ENCODE measurements around the gene NWD2.

The NWD2 gene

DNA sequence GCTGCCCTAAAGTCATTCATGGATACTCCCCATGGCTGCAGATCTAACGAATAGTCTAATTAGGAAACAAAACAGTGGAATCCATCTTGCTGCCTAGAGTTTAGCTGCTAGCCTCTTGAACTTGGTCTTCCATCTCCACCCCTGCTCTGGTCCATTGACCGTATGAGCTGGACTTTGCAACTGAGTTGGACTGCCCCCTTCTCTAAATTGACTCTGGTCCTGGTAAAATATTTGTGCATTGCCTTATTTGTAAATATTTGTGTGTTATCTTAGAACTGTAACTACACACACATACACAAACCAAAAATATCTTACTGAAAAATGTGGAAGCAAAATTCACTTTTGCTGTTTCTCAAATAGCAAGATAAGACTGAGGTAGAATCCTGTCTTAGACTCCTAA lies 181.3 kb downstream of the NWD2 start:
- H3K4me1 ChIP-seq (ENCODE audit: control insufficient read depth, insufficient read depth, low read length), result no peaks in the 10 kb centered on the region
- no peaks in the 10 kb centered on the region for H3K36me3 ChIP-seq (ENCODE audit: control insufficient read depth in 2 of 2, insufficient read depth in 2 of 2, low read length in 2 of 2)
- H3K27ac ChIP-seq (ENCODE audit: low read length), result no peak overlapping the region
- no peak overlapping the region for H3K9ac ChIP-seq (ENCODE audit: low read length in 2 of 2)
- no peaks in the 10 kb centered on the region for H3K9me3 ChIP-seq (ENCODE audit: control insufficient read depth in 2 of 2, low read length in 2 of 2)
- no peaks in the 10 kb centered on the region for H3K27me3 ChIP-seq (ENCODE audit: control insufficient read depth in 1 of 2, insufficient read depth in 2 of 2, low read length in 2 of 2)
- no peak overlapping the region for H3K4me3 ChIP-seq (ENCODE audit: low read length in 2 of 2)

DNA sequence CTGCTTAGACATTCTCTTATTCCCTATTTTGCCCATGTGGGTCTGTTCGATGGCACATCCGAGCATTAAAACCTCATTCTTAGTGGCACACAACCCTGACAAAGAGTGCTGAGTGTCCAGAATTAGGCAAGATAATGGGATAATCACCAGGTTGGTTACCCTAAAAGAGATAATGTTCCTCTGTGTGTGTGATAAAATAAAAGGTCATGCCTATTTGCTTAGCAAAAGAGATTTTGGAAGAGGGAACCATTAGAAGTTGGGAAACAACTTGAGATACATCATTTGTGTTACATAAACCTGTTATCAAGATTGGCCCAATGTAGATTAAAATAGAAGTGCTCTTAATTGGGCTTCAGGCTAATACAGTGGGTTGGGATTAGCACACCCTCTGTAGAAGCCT lies 182.7 kb downstream of the NWD2 start:
- no peaks in the 10 kb centered on the region for H3K27me3 ChIP-seq (ENCODE audit: control insufficient read depth in 1 of 2, insufficient read depth in 2 of 2, low read length in 2 of 2)
- no peaks in the 10 kb centered on the region for H3K4me1 ChIP-seq (ENCODE audit: control insufficient read depth, insufficient read depth, low read length)
- H3K4me3 ChIP-seq (ENCODE audit: low read length in 2 of 2), result no peak overlapping the region
- no peak overlapping the region for H3K27ac ChIP-seq (ENCODE audit: low read length)
- H3K36me3 ChIP-seq (ENCODE audit: control insufficient read depth in 2 of 2, insufficient read depth in 2 of 2, low read length in 2 of 2), result no peaks in the 10 kb centered on the region
- no peak overlapping the region for H3K9ac ChIP-seq (ENCODE audit: low read length in 2 of 2)
- no peaks in the 10 kb centered on the region for H3K9me3 ChIP-seq (ENCODE audit: control insufficient read depth in 2 of 2, low read length in 2 of 2)

DNA sequence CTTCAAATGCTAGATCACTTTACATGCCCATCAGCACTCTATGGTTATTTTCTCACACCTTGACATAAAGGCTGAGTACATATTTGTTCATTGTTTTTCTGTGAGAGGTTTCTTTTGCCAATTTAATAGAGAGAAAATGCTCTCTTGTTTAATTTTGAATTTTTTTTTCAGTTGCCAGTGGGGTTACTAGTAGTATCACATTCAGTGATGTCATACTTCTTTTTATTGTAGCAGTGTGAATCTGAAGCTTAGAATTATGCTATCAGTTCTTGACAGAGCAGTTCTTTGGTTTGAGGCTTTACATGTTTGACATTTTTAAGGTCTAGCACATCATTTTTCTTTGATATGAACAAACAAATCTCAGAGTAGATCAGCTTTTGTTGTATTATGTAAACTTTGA lies 185.4 kb downstream of the NWD2 start:
- Histone ChIP-seq H3K27ac (ENCODE audit: low read length) (no peak overlapping the region), H3K9ac (ENCODE audit: low read length in 2 of 2) (no peak overlapping the region), H3K36me3 (ENCODE audit: control insufficient read depth in 2 of 2, insufficient read depth in 2 of 2, low read length in 2 of 2) (no peaks in the 10 kb centered on the region), H3K4me1 (ENCODE audit: control insufficient read depth, insufficient read depth, low read length) (no peaks in the 10 kb centered on the region), H3K4me3 (ENCODE audit: low read length in 2 of 2) (no peak overlapping the region), H3K27me3 (ENCODE audit: control insufficient read depth in 1 of 2, insufficient read depth in 2 of 2, low read length in 2 of 2) (no peaks in the 10 kb centered on the region), H3K9me3 (ENCODE audit: control insufficient read depth in 2 of 2, low read length in 2 of 2) (no peaks in the 10 kb centered on the region)

DNA sequence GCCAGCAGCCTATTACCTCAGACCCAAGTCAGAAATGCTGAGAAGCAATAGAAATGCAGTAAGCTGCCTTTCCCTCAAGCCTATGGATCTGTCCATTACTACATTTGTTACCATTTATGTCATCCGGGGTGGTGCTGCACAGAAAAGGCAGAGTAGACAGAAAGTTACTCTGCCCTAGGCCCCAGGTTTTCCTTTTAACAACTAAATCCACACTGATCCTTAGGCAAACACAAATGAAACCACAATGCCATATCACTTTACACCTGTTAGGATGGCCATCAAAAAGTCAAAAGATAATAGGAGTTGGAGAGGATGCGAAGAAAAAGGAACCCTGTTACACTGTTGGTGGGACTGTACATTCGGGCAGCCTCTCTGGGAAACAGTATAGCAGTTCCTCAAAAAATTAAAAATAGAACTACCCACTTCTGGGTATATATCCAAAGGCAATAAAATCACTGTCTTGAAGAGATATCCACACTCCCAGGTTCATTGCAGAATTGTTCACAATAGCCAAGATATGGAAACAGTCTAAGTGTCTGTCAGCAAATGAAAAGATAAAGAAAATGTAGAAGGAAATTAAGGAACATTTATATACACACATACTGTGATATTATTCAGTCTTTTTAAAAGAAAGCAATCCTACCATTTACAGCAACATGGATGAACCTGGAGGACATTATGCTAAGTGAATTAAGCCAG lies 186.3 kb downstream of the NWD2 start:
- H3K9me3 ChIP-seq (ENCODE audit: control insufficient read depth in 2 of 2, low read length in 2 of 2), result no peaks in the 10 kb centered on the region
- H3K4me3 ChIP-seq (ENCODE audit: low read length in 2 of 2), result no peak overlapping the region
- no peak overlapping the region for H3K27ac ChIP-seq (ENCODE audit: low read length)
- no peaks in the 10 kb centered on the region for H3K27me3 ChIP-seq (ENCODE audit: control insufficient read depth in 1 of 2, insufficient read depth in 2 of 2, low read length in 2 of 2)
- H3K4me1 ChIP-seq (ENCODE audit: control insufficient read depth, insufficient read depth, low read length), result no peaks in the 10 kb centered on the region
- no peak overlapping the region for H3K9ac ChIP-seq (ENCODE audit: low read length in 2 of 2)
- H3K36me3 ChIP-seq (ENCODE audit: control insufficient read depth in 2 of 2, insufficient read depth in 2 of 2, low read length in 2 of 2), result no peaks in the 10 kb centered on the region

DNA sequence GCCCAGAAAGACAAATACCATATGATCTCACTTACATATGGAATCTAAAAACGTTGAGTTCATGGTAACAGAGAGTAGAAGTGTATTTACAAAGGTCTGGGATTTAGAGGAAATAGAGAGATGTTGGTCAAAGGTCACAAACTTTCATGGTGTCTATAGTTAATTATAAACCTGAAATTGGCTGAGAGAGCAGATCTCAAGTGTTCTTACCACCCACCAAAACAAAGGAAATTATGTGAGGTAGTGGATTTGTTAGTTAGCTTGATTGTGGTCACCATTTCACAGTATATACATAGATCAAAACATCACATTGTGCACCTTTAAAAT lies 186.8 kb downstream of the NWD2 start:
- Histone ChIP-seq H3K27ac (ENCODE audit: low read length) (no peak overlapping the region), H3K27me3 (ENCODE audit: control insufficient read depth in 1 of 2, insufficient read depth in 2 of 2, low read length in 2 of 2) (no peaks in the 10 kb centered on the region), H3K9ac (ENCODE audit: low read length in 2 of 2) (no peak overlapping the region), H3K4me1 (ENCODE audit: control insufficient read depth, insufficient read depth, low read length) (no peaks in the 10 kb centered on the region), H3K4me3 (ENCODE audit: low read length in 2 of 2) (no peak overlapping the region), H3K9me3 (ENCODE audit: control insufficient read depth in 2 of 2, low read length in 2 of 2) (no peaks in the 10 kb centered on the region), H3K36me3 (ENCODE audit: control insufficient read depth in 2 of 2, insufficient read depth in 2 of 2, low read length in 2 of 2) (no peaks in the 10 kb centered on the region)

DNA sequence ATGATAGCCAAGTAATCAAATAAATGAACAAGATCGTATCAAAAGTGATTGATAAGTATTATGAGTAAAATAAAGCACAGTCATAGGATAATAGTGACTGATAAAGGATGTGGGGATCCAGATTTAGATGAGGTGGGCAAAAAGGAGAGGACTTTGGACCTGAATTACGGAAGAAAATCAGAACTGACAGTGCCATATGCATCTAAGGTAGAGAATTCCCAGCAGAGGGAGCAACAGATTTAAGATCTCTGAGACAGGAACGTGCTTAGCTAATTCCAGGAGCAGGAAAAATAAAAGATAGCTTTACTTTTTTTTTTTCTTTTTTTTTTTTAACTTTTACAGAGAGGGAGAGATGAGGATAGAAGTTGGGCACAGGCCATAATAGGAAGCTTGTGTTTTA lies 189.9 kb downstream of the NWD2 start:
- Histone ChIP-seq H3K9me3 (ENCODE audit: control insufficient read depth in 2 of 2, low read length in 2 of 2) (no peaks in the 10 kb centered on the region), H3K27me3 (ENCODE audit: control insufficient read depth in 1 of 2, insufficient read depth in 2 of 2, low read length in 2 of 2) (no peaks in the 10 kb centered on the region), H3K9ac (ENCODE audit: low read length in 2 of 2) (no peak overlapping the region), H3K27ac (ENCODE audit: low read length) (no peak overlapping the region), H3K4me1 (ENCODE audit: control insufficient read depth, insufficient read depth, low read length) (no peaks in the 10 kb centered on the region), H3K4me3 (ENCODE audit: low read length in 2 of 2) (no peak overlapping the region), H3K36me3 (ENCODE audit: control insufficient read depth in 2 of 2, insufficient read depth in 2 of 2, low read length in 2 of 2) (no peaks in the 10 kb centered on the region)

DNA sequence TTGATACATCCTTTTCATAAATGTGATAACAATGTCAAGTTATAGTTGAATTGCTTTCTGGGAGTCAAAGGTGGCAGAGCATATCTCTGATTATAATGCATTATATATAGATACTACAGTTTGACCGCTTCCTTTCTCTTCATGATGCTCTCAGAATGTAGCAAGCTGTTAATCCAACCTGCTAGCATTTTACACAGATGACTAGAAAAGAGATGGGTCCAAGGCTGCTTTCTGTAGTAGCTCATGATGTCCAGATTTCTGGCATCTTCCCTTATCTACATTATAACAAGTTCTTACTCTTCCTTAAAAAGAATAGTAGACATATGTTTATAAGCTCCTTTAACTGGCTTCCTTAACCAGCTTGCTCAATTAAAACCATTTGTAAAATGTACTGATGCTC lies 192.0 kb downstream of the NWD2 start:
- no peaks in the 10 kb centered on the region for H3K9me3 ChIP-seq (ENCODE audit: control insufficient read depth in 2 of 2, low read length in 2 of 2)

DNA sequence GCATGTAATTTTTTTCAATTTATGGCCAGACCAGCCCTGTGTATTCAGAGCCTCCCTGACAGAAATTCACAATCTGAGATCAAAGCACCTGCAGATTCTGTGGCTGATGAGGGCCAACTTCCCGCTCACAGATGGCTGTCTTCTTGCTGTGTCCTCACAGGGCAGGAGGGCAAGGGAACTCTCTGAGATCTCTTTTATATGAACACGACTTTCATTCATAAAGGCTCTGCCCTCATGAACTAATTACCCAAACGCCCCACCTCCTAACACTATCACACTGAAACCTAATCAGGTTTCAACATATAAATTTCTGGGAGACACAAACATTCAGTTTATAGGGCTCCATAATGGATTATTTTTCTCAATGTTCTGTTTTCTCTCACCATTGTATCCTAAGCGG lies 192.6 kb downstream of the NWD2 start:
- Histone ChIP-seq H3K4me3 (ENCODE audit: low read length in 2 of 2) (no peak overlapping the region), H3K27ac (ENCODE audit: low read length) (no peak overlapping the region), H3K9me3 (ENCODE audit: control insufficient read depth in 2 of 2, low read length in 2 of 2) (no peaks in the 10 kb centered on the region), H3K27me3 (ENCODE audit: control insufficient read depth in 1 of 2, insufficient read depth in 2 of 2, low read length in 2 of 2) (peaks cover 0 to 2% of the 10 kb centered on the region in 2 donors), H3K4me1 (ENCODE audit: control insufficient read depth, insufficient read depth, low read length) (no peaks in the 10 kb centered on the region), H3K36me3 (ENCODE audit: control insufficient read depth in 2 of 2, insufficient read depth in 2 of 2, low read length in 2 of 2) (no peaks in the 10 kb centered on the region), H3K9ac (ENCODE audit: low read length in 2 of 2) (no peak overlapping the region)

More for the DNA sequence above, 192.0 kb downstream of the NWD2 start:
- Histone ChIP-seq H3K4me3 (ENCODE audit: low read length in 2 of 2) (no peak overlapping the region), H3K9ac (ENCODE audit: low read length in 2 of 2) (no peak overlapping the region), H3K27me3 (ENCODE audit: control insufficient read depth in 1 of 2, insufficient read depth in 2 of 2, low read length in 2 of 2) (no peaks in the 10 kb centered on the region), H3K4me1 (ENCODE audit: control insufficient read depth, insufficient read depth, low read length) (no peaks in the 10 kb centered on the region), H3K36me3 (ENCODE audit: control insufficient read depth in 2 of 2, insufficient read depth in 2 of 2, low read length in 2 of 2) (no peaks in the 10 kb centered on the region), H3K27ac (ENCODE audit: low read length) (no peak overlapping the region)

DNA sequence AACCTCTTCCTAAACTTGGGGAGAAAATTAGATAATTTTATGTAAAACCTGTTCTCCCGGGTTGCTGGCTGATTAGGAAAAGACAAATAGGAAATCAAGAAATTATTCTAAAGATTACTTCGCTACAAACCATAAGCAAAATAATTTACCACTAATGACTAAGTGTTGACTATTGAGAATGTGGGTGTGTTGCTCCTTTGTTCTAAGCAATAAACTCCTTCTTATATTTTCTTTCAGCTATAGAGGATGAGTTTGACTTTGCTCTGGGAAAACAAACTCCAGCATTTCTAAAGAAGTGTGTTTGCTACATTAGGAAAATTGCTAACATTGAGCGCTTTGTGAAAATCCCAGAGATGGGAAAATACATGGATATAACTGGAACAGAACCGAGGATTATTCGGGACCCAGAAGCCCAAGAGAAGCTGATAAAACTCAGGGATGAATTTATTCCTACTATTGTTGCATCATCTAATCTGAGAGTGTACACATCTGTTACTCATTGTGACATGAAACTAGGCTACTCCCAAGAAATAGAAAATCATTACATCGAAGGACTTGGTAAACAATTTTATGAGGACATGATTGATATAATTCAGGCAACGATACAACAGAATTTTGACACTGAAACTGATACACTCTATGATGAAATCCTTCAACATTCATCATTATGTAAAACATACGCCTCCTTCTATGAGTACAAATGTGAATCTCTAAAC lies 194.2 kb downstream of the NWD2 start:
- peaks cover 2 to 3% of the 10 kb centered on the region in 2 donors for H3K27me3 ChIP-seq (ENCODE audit: control insufficient read depth in 1 of 2, insufficient read depth in 2 of 2, low read length in 2 of 2)
- H3K9me3 ChIP-seq (ENCODE audit: control insufficient read depth in 2 of 2, low read length in 2 of 2), result no peaks in the 10 kb centered on the region
- no peaks in the 10 kb centered on the region for H3K4me1 ChIP-seq (ENCODE audit: control insufficient read depth, insufficient read depth, low read length)
- H3K27ac ChIP-seq (ENCODE audit: low read length), result no peak overlapping the region
- no peak overlapping the region for H3K4me3 ChIP-seq (ENCODE audit: low read length in 2 of 2)
- H3K36me3 ChIP-seq (ENCODE audit: control insufficient read depth in 2 of 2, insufficient read depth in 2 of 2, low read length in 2 of 2), result no peaks in the 10 kb centered on the region
- H3K9ac ChIP-seq (ENCODE audit: low read length in 2 of 2), result no peak overlapping the region

DNA sequence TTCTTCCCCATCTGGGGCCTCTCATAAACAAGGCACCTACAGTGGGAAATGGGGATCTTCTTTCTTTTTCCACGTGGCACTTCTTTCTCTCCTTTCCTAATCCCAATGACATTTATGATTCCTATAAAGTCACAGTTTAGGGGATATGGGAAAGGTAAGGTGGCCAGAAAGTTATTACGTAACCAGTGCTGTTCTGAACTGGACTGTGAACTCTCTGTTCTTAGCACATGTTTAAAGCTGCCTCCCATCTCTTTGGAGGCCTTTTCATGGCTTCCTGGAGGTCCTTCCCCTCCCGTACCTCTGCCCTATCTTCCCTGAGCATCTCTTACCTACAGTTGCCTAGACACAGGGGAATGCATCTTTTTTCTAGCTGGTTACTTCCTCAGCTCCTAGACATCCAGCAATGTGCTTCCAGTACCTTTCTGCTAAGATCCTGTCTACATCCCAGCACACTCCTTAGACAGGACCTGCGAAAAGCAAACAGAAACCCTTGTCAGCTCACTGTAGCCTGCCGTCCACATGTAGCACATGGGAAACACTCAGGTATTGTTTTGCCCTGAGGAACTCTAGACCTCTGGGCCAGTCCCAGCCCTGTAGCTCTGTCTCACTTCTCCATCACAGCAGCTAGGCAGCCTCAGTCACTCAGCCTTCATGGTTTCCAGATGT lies 195.4 kb downstream of the NWD2 start:
- Histone ChIP-seq H3K4me1 (ENCODE audit: control insufficient read depth, insufficient read depth, low read length) (no peaks in the 10 kb centered on the region), H3K27ac (ENCODE audit: low read length) (no peak overlapping the region), H3K9ac (ENCODE audit: low read length in 2 of 2) (no peak overlapping the region), H3K4me3 (ENCODE audit: low read length in 2 of 2) (no peak overlapping the region), H3K36me3 (ENCODE audit: control insufficient read depth in 2 of 2, insufficient read depth in 2 of 2, low read length in 2 of 2) (no peaks in the 10 kb centered on the region), H3K27me3 (ENCODE audit: control insufficient read depth in 1 of 2, insufficient read depth in 2 of 2, low read length in 2 of 2) (peaks cover 3 to 8% of the 10 kb centered on the region in 2 donors), H3K9me3 (ENCODE audit: control insufficient read depth in 2 of 2, low read length in 2 of 2) (peaks cover 0 to 3% of the 10 kb centered on the region in 2 donors)

DNA sequence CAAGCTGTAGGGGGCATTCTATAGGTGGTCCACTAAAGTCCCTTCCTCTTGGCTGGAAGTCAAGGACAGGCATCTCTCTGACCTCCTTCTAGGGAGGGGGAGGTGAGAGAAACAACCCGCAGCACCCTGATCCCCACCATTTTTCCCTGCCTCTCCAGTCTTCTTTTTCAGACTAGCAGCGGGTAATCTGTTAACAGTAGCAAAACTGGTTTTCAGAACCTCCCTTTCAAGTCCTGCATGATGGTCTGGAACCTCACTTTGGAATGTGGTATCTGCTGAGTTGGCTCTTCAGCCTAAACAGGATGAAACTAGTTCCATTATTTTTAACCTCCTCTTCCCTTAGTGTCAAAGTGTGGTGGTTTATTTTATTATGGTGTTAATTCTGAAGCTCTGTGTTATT lies 196.0 kb downstream of the NWD2 start:
- Histone ChIP-seq H3K4me3 (ENCODE audit: low read length in 2 of 2) (no peak overlapping the region), H3K27ac (ENCODE audit: low read length) (no peak overlapping the region), H3K9me3 (ENCODE audit: control insufficient read depth in 2 of 2, low read length in 2 of 2) (peaks cover 0 to 3% of the 10 kb centered on the region in 2 donors), H3K36me3 (ENCODE audit: control insufficient read depth in 2 of 2, insufficient read depth in 2 of 2, low read length in 2 of 2) (no peaks in the 10 kb centered on the region), H3K4me1 (ENCODE audit: control insufficient read depth, insufficient read depth, low read length) (no peaks in the 10 kb centered on the region), H3K9ac (ENCODE audit: low read length in 2 of 2) (no peak overlapping the region), H3K27me3 (ENCODE audit: control insufficient read depth in 1 of 2, insufficient read depth in 2 of 2, low read length in 2 of 2) (peaks cover 5 to 8% of the 10 kb centered on the region in 2 donors)

All from stomach smooth muscle (tissue), 2 donors.